H9 (cell line): ENCODE data around the gene STRN. TPM values are rescaled to one million over a fixed set of nuclear protein-coding genes. Genes with fewer than 3 reads are reported as not detected.

Source experiments
- DNase-seq: peaks from one replicate; pipeline ENCODE4 v3.0.0-alpha.2; 2017
- H2AFZ ChIP-seq: one replicate; pipeline ENCODE4 v1.6.1; 2013; ENCODE audit warnings: mild to moderate bottlenecking, low read length, control low read depth, moderate library complexity
- H2AK5ac ChIP-seq: 2 replicates; pipeline ENCODE4 v1.6.1; 2013; ENCODE audit warnings: low read length, control low read depth, mixed read lengths; ENCODE audit not compliant: insufficient read length
- H2BK120ac ChIP-seq: one replicate; pipeline ENCODE4 v1.6.1; 2013; ENCODE audit warnings: low read depth, mild to moderate bottlenecking, low read length, control low read depth, inconsistent platforms; ENCODE audit not compliant: poor library complexity, severe bottlenecking
- H2BK12ac ChIP-seq: 2 replicates; pipeline ENCODE4 v1.6.1; 2013; ENCODE audit warnings: low read length, control low read depth, mixed read lengths, low read depth; ENCODE audit not compliant: insufficient read length
- H2BK15ac ChIP-seq: 2 replicates; pipeline ENCODE4 v1.6.1; 2013; ENCODE audit warnings: low read depth, low read length, control low read depth
- H2BK20ac ChIP-seq: one replicate; pipeline ENCODE4 v1.6.1; 2013; ENCODE audit warnings: low read depth, mild to moderate bottlenecking, low read length, control low read depth, inconsistent platforms; ENCODE audit not compliant: poor library complexity, severe bottlenecking
- H2BK5ac ChIP-seq: 2 replicates; pipeline ENCODE4 v1.6.1; 2013; ENCODE audit warnings: low read length, control low read depth, mixed read lengths; ENCODE audit not compliant: insufficient read length
- H3K14ac ChIP-seq: 2 replicates; pipeline ENCODE4 v1.6.1; 2013; ENCODE audit warnings: low read length, control low read depth; ENCODE audit not compliant: insufficient read depth
- H3K18ac ChIP-seq: 2 replicates; pipeline ENCODE4 v1.6.1; 2013; ENCODE audit warnings: low read depth, mild to moderate bottlenecking, mixed read lengths, low read length, control low read depth; ENCODE audit not compliant: insufficient read length
- H3K23ac ChIP-seq: 2 replicates; pipeline ENCODE4 v1.6.1; 2013; ENCODE audit warnings: low read length, control low read depth, mixed read lengths, low read depth; ENCODE audit not compliant: insufficient read length
- H3K23me2 ChIP-seq: 2 replicates; pipeline ENCODE4 v1.6.1; 2013; ENCODE audit warnings: low read depth, mild to moderate bottlenecking, mixed read lengths, low read length, control low read depth; ENCODE audit not compliant: insufficient read length, poor library complexity, severe bottlenecking
- H3K27ac ChIP-seq: 2 replicates; pipeline ENCODE4 v1.5.1; 2013; ENCODE audit warnings: low read length, control low read depth, mixed read lengths, low read depth; ENCODE audit not compliant: insufficient read length
- H3K27me3 ChIP-seq: 2 replicates; pipeline ENCODE4 v1.6.1; 2013; ENCODE audit warnings: low read length, control low read depth, inconsistent platforms; ENCODE audit not compliant: insufficient read depth
- H3K4ac ChIP-seq: 2 replicates; pipeline ENCODE4 v1.6.1; 2013; ENCODE audit warnings: low read depth, mild to moderate bottlenecking, control low read depth, inconsistent platforms, low read length, moderate library complexity
- H3K4me1 ChIP-seq: 2 replicates; pipeline ENCODE4 v1.6.1; 2013; ENCODE audit warnings: low read length, control low read depth, inconsistent platforms; ENCODE audit not compliant: insufficient read depth
- H3K4me2 ChIP-seq: 2 replicates; pipeline ENCODE4 v1.6.1; 2013; ENCODE audit warnings: low read length, control low read depth, mixed read lengths; ENCODE audit not compliant: insufficient read length, insufficient read depth
- H3K56ac ChIP-seq: 2 replicates; pipeline ENCODE4 v1.6.1; 2013; ENCODE audit warnings: low read depth, mild to moderate bottlenecking, mixed read lengths, low read length, control low read depth; ENCODE audit not compliant: insufficient read length
- H3K79me1 ChIP-seq: 2 replicates; pipeline ENCODE4 v1.6.1; 2013; ENCODE audit warnings: low read depth, mild to moderate bottlenecking, moderate library complexity, low read length, control low read depth, inconsistent platforms; ENCODE audit not compliant: insufficient read depth, poor library complexity, severe bottlenecking
- H3K79me2 ChIP-seq: 2 replicates; pipeline ENCODE4 v1.6.1; 2013; ENCODE audit warnings: low read length, control low read depth, inconsistent platforms; ENCODE audit not compliant: insufficient read depth
- H3K9ac ChIP-seq: 2 replicates; pipeline ENCODE4 v1.6.1; 2013; ENCODE audit warnings: low read length, control low read depth, mixed read lengths; ENCODE audit not compliant: insufficient read length; ENCODE audit errors: extremely low read depth
- H3K9me3 ChIP-seq: one replicate; pipeline ENCODE4 v1.6.1; 2013; ENCODE audit warnings: low read depth, low read length, inconsistent platforms; ENCODE audit not compliant: control insufficient read depth
- H3T11ph ChIP-seq: one replicate; pipeline ENCODE4 v1.6.1; 2013; ENCODE audit warnings: mild to moderate bottlenecking, low read length, control low read depth, inconsistent platforms
- H4K20me1 ChIP-seq: one replicate; pipeline ENCODE4 v1.6.1; 2013; ENCODE audit not compliant: control insufficient read depth, insufficient read length, insufficient read depth
- H4K5ac ChIP-seq: 2 replicates; pipeline ENCODE4 v1.6.1; 2013; ENCODE audit warnings: low read depth, mild to moderate bottlenecking, mixed read lengths, low read length, control low read depth; ENCODE audit not compliant: insufficient read length
- H4K8ac ChIP-seq: replicated peaks from 2 replicates; pipeline ENCODE4 v1.6.1; 2013; ENCODE audit warnings: low read length, control low read depth, mixed read lengths, low read depth; ENCODE audit not compliant: insufficient read length
- H4K91ac ChIP-seq: 2 replicates; pipeline ENCODE4 v1.6.1; 2013; ENCODE audit warnings: low read depth, mild to moderate bottlenecking, moderate library complexity, mixed read lengths, low read length, control low read depth; ENCODE audit not compliant: insufficient read length
- H3K27ac Mint-ChIP-seq, 3 experiments: 2 replicates in 2 of 3; 3 replicates in 1 of 3; pipeline ENCODE4 v1.8.0; 2020 to 2021; ENCODE audit warnings: mixed read lengths in 3 of 3, mild to moderate bottlenecking in 1 of 3, moderate library complexity in 1 of 3
- H3K27me3 Mint-ChIP-seq: 2 replicates; pipeline ENCODE4 v1.8.0; 2021; ENCODE audit warnings: low read depth, mild to moderate bottlenecking, moderate library complexity, mixed read lengths
- H3K36me3 Mint-ChIP-seq, 3 experiments: 2 replicates in 2 of 3; 3 replicates in 1 of 3; pipeline ENCODE4 v1.8.0; 2020 to 2021; ENCODE audit warnings: low read depth in 3 of 3, mixed read lengths in 3 of 3; ENCODE audit not compliant: insufficient read depth in 1 of 3
- H3K4me1 Mint-ChIP-seq, 2 experiments: 2 replicates each; pipeline ENCODE4 v1.8.0; 2020; ENCODE audit warnings: mixed read lengths in 2 of 2
- H3K4me3 Mint-ChIP-seq, 2 experiments: 2 replicates in 1 of 2; 3 replicates in 1 of 2; pipeline ENCODE4 v1.8.0; 2020 to 2021; ENCODE audit warnings: mild to moderate bottlenecking in 2 of 2, mixed read lengths in 2 of 2, moderate library complexity in 1 of 2
- H3K9me3 Mint-ChIP-seq, 2 experiments: 2 replicates in 1 of 2; 3 replicates in 1 of 2; pipeline ENCODE4 v1.8.0; 2020; ENCODE audit warnings: mild to moderate bottlenecking in 2 of 2, mixed read lengths in 2 of 2, moderate library complexity in 1 of 2
- WGBS: extraction: QIAGEN DNeasy Blood & Tissue Kit; methylation state at CpG from one replicate; pipeline ENCODE4 v1.1.7; 2013; ENCODE audit warnings: missing lambda C conversion rate, low lambda C conversion rate, mixed read lengths; ENCODE audit not compliant: insufficient read length; ENCODE audit errors: extremely low coverage; 5-methylcytosine and 5-hydroxymethylcytosine counted together
- total RNA-seq: library from RNA; stranded (reverse); gene quantifications from 2 replicates; pipeline ENCODE4 v1.2.1, GENCODE V29; 2021
- TF ChIP-seq, protein P1 (sequence below): fragments of 200-600 bp; sonication (generic); conservative IDR thresholded peaks from 3 replicates; pipeline ENCODE4 v1.8.0; 2021; ENCODE audit warnings: antibody characterized with exemption, mild to moderate bottlenecking

Gene STRN
- total RNA-seq, 1 experiment from 2014 or later = 31.7 TPM

DNA sequence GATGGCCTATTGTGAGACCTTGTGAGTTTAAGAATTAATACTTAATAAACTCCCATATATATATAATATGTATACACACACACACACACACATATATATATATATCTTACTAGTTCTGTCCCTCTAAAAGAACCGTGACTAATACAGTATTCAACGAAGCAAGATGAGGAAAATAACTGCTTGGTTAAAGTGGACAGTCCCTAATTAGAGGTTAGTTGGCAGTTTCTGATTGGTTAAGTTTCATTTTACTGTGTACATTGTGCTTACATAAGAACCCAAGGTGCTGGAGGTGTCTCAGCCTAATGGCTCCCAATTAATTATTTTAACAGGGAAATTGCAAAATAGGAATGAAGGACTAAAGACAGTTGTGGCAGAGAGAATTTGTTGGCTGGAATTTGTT is 132.1 kb downstream of the STRN start:
- H3K23ac ChIP-seq = no peak overlapping the region
- H3K27me3 Mint-ChIP-seq = no peaks in the 10 kb centered on the region
- H3K56ac ChIP-seq = no peak overlapping the region
- peaks cover 33 to 34% of the 10 kb centered on the region in 2 experiments for H3K4me1 Mint-ChIP-seq
- no peak overlapping the region for H3K4me2 ChIP-seq
- H3K14ac ChIP-seq = no peak overlapping the region
- H3K23me2 ChIP-seq = no peaks in the 10 kb centered on the region
- H3K4ac ChIP-seq = no peak overlapping the region
- H3T11ph ChIP-seq = no peak overlapping the region
- peaks cover 9 to 16% of the 10 kb centered on the region in 2 experiments; a peak in 4 of 5 replicates for H3K9me3 Mint-ChIP-seq
- H3K4me3 Mint-ChIP-seq = no peak overlapping the region
- no peak overlapping the region for H4K8ac ChIP-seq
- H4K5ac ChIP-seq = no peak overlapping the region
- H3K18ac ChIP-seq = no peak overlapping the region
- no peak overlapping the region for H2AK5ac ChIP-seq
- H3K4me1 ChIP-seq = peaks cover 8% of the 10 kb centered on the region; the same call in 1 of the 2 replicates
- no peak overlapping the region for H4K91ac ChIP-seq
- no peak for DNase-seq
- H3K27ac Mint-ChIP-seq = peak overlapping the region; percentile 44 to 93 (median 92)
- H4K20me1 ChIP-seq = no peaks in the 10 kb centered on the region
- H2BK20ac ChIP-seq = no peak overlapping the region
- no peak overlapping the region for H3K9ac ChIP-seq
- H3K27ac ChIP-seq = no peak overlapping the region
- no peak overlapping the region for H2BK15ac ChIP-seq
- no peak overlapping the region for H2AFZ ChIP-seq
- H2BK5ac ChIP-seq = no peak overlapping the region
- no peaks in the 10 kb centered on the region for H3K27me3 ChIP-seq
- peaks cover 9 to 30% (median 14%) of the 10 kb centered on the region in 3 experiments; a peak in 6 of 7 replicates for H3K36me3 Mint-ChIP-seq
- no peaks in the 10 kb centered on the region for H3K79me1 ChIP-seq
- WGBS = no CpG with 5 or more reads among the region's 2 CpGs
- H2BK12ac ChIP-seq = no peak overlapping the region
- no peaks in the 10 kb centered on the region for H3K9me3 ChIP-seq
- TF ChIP-seq, protein P1, sequence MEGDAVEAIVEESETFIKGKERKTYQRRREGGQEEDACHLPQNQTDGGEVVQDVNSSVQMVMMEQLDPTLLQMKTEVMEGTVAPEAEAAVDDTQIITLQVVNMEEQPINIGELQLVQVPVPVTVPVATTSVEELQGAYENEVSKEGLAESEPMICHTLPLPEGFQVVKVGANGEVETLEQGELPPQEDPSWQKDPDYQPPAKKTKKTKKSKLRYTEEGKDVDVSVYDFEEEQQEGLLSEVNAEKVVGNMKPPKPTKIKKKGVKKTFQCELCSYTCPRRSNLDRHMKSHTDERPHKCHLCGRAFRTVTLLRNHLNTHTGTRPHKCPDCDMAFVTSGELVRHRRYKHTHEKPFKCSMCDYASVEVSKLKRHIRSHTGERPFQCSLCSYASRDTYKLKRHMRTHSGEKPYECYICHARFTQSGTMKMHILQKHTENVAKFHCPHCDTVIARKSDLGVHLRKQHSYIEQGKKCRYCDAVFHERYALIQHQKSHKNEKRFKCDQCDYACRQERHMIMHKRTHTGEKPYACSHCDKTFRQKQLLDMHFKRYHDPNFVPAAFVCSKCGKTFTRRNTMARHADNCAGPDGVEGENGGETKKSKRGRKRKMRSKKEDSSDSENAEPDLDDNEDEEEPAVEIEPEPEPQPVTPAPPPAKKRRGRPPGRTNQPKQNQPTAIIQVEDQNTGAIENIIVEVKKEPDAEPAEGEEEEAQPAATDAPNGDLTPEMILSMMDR = no peak
- no peaks in the 10 kb centered on the region for H3K79me2 ChIP-seq
- H2BK120ac ChIP-seq = no peak overlapping the region
